ENCODE results near the gene CRISPLD2. TPM values are rescaled to one million over a fixed set of nuclear protein-coding genes. Genes with fewer than 3 reads are reported as not detected.
A peak's percentile ranks its signal among the peaks of the same experiment; 100 is the strongest.

Gene CRISPLD2
- total RNA-seq, 2 donors from 2014 or later: 259 to 311 TPM

DNA sequence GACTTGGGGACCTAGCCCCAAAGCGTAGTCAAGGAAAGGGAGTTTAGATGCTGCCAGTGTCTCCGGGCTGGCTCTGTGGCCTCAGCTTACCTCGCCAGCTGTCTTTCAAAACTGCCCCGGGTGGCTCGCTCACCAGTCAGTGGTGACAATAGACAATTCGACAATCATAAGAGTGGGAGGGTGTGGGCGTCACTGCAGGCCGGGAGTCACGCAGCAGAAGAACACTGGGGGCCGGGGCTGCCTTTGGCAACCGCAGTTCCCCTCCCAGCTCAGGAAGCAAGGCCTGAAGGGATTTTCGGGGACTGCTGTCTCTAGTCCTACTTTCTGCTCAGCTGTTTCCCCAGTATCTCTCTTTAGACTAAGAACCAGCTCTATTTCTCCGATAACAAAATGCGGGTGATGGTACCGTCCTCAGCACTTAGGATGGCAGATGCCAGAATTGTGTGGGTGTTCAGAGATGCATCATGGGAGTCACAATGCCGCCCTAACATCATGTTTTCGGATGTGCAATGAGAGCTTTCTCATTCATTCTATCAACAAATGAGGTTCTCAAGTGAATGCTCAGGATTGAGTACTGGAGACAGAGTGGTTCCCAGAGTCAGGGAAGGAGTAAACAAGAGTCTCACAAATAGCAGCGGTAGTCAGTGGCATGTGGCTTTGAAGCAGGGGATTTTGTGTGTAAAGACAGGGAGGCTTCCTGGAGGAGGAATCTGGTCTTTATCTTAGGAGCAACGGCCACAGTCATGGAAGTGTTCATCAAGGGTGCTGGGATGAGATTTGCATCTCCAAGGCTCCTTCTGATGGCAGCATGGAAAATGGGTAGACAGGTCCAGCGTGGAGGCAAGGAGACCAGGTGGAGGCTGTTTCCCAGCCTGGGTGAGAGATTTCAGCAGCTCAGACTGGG is 98.5 kb downstream of the CRISPLD2 start:
- no peak for DNase-seq (ENCODE audit: low spot score)
- intact Hi-C loops (cut with DNase I): loop anchor here in 1 of 2 donors (2.0 kb wide), 1 partner anchor 51 kb away; no protein-coding TSS in a partner anchor

DNA sequence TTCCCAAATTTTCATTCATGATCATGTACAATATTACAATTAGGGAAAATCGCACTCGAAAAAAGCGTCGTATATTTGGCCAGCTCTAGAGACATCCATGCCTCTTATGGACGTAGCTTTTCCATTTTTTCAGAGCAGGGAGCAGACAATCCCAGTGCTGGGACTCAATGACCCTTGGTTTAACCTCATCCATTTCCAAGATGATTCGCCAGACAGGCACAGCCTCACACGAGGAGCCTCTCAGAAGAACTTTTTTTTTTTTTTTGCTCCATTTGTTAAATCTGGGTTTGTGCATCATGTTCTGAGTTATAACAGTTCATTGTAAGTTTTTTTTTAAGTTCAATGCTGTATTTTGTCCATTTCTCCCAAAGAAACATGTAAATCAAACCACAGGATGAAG is 99.5 kb downstream of the CRISPLD2 start:
- intact Hi-C loops (cut with DNase I): loop anchor here in 1 of 2 donors (2.0 kb wide), 1 partner anchor 50 kb away; no protein-coding TSS in a partner anchor
- DNase-seq (ENCODE audit: low spot score): no peak

DNA sequence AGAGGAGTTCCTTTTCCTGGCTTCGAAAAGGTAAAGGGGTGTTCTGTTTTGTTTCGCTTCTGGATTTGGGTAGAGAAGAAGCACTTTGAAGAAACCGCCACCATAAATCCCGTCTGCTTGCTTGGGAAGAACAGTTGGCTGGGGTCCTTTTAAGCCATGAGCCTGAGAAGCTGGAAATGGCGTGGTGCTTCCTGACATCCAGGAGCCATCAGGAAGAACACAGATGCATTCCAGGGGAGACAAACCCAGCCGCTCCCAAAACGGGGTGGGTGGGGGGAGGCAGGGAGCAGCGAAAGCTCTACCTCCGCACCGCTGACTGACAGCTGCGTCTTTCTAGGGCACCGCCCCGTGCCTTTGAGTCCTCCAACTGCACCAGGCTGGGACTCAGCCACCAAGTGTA is 99.9 kb downstream of the CRISPLD2 start:
- intact Hi-C loops (cut with DNase I): loop anchor here in 1 of 2 donors (2.0 kb wide), 1 partner anchor 49 kb away; no protein-coding TSS in a partner anchor

DNA sequence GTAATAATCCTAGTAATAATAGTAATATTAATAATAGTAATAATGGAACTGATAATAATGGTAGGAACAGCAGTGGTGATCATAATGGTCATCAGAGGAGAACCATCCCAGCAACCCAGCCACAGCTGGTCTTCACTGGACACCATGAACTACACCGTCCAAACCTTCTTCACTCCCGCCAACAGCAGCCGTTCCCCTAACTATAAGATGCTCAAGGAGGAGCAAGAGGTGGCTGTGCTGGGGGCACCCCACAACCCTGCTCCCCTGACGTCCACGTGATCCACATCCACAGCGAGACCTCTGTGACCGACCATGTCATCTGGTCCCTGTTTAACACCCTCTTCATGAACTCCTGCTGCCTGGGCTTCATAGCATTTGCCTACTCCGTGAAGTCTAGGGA is 100.5 kb downstream of the CRISPLD2 start:
- intact Hi-C loops (cut with DNase I): no loop called here
- no peak for DNase-seq (ENCODE audit: low spot score)

More for the DNA sequence above, 99.9 kb downstream of the CRISPLD2 start:
- DNase-seq (ENCODE audit: low spot score): no peak

DNA sequence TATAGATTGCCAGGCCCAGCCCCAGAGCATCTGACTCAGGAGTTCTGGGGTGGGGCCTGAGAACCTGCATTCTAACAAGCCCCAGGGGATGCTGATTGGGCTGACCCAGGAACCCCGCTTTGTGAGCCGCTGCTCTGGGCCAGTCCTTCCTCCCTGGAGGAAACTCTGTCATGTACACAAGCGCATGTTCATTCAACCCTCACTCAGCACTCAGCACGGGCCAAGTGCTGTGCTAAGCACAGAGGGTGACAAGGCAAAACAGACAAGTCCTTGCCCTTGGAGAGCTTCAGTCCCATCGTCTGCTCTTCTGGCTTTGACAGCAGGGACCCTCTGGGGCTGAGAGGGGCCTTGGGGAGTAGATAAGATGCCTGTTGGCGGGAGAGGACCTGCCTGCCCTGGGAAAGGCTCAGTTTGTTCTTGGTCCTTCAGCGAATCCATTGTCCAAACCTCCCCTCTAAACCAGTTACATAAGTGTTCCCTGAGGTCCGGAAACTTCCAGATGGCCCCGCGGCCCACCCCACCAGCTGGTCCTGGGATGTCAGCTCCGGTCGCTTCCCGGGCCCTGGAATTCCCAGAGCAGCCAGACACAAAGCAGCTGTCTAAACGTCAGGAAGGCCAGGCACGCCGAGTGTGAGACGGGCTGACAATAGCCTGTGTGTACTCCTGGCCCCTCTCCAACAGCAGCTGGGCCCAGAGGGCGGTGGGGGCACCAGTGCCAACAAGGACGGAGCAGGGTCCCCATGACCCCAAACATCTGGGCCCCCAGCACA is 102.8 kb downstream of the CRISPLD2 start:
- DNase-seq (ENCODE audit: low spot score): no peak

DNA sequence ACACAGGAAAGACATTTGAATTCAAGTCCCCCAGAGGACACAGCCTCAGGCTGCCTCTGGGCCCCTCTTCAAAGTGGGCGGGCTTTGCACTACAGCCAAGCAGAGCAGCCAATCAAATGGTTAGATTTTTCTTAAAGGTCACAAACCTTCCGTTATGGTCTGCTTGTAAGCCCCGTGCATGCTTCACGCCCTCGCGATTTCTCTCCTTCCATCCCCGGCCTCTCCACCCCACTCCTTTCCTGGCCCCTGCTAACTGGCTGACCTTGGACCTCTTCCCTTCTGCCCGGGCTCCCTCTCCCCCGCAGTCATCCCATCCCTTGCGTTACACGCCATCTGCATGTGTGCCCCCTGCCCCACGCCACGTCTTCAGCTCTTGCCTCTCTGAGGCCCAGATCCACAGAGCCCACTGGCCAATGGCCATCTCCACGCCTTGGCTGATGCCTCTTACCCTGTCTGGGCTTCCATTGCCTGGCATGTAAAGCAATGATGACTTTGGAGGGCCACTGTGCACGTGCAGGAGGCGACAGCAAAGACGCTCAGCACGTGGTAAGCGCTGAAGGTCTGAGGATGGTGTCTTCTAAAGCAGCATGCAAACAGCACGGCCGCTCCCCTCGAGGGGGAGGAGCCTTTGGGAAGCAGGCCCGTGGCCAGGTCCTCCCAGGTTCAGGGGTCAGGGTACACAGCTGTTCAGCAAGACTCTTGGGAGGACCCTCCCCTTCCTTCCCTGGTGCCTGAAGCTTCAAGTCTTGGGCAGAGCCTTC is 104.7 kb downstream of the CRISPLD2 start:
- no peak for DNase-seq (ENCODE audit: low spot score)
- intact Hi-C loops (cut with DNase I): no loop called here

More for the DNA sequence above, 102.8 kb downstream of the CRISPLD2 start:
- intact Hi-C loops (cut with DNase I): no loop called here

DNA sequence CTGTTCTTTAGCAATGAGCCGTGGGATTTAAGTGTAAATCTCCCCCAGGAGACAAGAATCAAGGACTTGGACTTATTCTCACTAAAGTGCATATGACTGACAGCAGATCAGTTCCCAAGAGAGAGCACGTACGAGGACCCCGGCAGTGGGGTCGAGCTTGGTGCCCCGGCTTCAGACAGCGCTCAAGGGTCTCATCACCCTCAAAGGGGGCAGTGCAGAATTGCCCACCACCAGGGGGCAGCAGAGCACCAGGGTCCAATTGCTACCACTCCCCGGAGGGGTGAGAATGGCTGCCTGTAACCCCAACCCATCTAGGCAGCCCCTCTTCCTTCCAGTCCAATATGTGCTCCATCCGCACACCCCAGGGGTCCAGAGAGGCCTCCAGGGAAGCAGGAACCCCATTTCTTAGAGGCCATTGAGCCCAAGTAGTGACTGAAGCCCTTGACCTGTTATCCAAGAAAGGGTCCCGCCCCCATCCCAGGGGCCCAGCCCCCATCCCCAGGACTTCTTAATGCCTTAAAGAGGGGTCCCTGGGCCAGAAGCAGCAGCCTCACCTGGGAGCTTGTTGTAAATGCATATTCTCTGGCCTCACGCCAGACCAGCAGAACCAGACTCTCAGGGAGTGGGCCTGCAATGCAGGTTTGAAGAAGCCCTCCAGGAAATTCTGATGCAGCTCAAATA is 105.4 kb downstream of the CRISPLD2 start:
- intact Hi-C loops (cut with DNase I): no loop called here
- peak; percentile 86 for DNase-seq (ENCODE audit: low spot score)

DNA sequence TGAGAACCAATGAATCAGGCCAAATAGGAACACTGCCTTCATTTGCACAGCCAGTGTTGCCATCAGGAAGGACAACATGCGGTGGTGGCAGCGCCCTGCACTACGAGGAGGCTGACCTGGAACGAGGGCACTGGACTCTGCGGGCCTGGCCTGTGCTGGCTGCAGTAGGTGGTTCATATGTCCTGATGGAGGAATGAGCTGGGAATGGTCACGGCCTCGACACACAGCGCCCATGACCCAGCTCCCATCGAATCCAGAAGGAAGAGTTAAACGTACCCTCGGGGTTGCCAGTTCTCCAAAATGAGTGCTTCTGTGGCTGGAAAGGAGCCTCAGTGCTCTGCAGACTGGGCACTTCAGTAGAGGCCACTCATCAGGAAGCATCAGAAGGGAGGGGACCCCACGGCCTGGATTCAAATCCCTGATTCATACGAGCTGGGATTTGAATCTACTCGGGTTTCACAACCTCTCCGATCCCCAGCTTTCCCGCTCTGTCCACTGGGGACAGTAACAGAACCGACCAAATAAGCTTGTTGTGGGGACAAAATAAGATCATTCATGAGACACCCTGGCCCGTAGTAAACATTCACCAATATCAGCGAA is 106.1 kb downstream of the CRISPLD2 start:
- intact Hi-C loops (cut with DNase I): no loop called here
- DNase-seq (ENCODE audit: low spot score): no peak

DNA sequence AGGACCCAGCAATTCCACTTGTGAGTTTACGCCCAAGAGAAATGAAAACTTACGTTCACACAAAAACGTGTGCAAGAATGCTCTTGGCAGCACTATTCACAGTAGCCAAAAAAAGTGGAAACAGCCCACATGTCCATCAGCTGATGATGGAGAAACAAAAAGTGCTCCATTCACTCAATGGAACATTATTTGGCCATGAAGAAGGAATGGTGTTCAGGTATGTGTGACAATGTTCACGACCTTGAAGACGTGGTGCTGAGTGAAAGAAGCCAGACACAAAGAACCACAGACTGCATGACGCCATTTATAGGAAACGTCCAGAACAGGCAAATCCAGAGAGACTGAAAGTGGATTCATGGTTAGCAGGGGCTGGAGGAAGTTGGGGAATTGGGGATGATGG is 106.7 kb downstream of the CRISPLD2 start:
- intact Hi-C loops (cut with DNase I): no loop called here
- DNase-seq (ENCODE audit: low spot score): no peak

DNA sequence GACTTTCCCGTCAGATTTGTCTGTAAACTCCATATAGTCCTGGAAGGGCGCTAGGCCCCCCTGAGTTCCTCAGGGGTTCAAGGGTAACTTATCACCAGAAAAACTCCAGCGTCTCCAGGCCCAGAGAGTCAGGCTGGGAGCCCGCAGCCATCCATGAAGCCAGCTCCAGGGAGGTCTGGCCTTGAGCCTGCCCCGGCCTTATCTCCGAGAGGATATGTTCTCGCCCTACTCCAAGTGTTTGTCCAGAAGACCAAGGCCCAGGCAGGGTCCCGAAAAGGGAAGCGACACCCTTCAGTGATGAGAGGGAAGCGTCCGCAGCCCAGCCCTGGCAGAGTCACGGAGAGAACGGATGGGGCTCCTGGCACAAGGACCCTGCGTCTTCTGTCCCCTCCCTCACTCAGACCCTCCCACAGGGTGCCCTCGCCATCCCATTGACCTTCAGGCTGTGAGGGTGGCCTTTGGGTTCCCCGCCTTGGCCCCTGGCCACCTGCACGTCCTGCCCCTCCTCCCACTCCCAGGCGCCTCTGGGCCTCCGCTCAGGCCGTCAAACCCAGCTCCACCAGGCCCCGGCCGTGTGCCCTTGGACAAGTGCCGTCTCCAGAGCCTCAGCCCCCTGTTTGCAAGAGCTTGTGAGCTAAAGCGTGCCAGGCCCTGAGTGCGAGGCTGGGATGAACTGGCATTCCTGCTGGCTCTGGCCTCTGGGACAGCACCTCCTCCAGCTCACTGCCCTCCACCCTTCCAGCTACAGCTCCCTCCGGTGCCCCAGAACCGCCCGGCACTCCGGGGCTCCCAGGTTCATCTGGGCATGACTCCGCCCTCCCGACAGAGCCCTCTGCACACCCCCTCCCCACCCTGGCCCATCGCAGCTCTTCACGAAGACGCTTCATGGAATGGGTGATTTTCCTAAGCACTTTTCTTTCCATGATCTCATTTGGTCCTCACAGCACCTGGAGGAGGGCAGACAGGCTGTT is 108.1 kb downstream of the CRISPLD2 start:
- intact Hi-C loops (cut with DNase I): no loop called here
- DNase-seq (ENCODE audit: low spot score): peak; percentile 84

DNA sequence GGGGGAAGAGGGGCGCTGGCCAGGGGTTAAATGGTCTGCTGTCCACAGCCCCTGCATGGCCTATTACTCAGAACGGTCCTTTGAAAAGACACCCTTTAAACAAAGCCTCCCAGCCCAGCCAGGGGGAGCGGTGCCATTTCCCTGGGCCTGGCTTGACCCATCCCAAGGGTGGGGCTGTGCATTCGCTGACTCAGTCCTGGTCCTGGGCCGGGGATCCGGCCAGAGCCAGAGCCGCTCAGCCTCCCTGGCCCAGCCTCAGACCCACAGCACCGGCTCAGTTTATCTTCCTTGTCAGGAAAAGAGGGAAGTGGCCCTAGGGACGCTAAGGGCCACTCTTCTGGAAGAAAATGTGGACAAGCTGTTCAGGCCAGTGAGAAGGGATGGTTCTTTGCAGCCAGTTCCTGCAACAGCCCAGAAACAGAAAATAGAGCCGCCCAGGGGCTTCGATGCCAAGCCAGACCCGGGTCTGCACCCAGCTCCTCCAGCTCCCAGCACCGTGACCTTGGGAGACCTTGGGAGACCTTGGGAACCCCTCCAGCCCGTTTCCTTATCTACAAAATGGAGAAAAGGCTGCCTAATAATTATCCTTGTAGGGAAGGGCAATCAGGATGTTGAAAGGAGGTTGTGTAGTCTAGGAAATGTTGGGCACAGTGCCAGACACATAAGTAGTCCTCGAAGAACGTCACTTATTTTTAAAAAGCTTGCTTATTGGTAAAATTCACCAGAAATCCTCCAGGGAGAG is 109.1 kb downstream of the CRISPLD2 start:
- intact Hi-C loops (cut with DNase I): no loop called here
- DNase-seq (ENCODE audit: low spot score): peak; percentile 96

DNA sequence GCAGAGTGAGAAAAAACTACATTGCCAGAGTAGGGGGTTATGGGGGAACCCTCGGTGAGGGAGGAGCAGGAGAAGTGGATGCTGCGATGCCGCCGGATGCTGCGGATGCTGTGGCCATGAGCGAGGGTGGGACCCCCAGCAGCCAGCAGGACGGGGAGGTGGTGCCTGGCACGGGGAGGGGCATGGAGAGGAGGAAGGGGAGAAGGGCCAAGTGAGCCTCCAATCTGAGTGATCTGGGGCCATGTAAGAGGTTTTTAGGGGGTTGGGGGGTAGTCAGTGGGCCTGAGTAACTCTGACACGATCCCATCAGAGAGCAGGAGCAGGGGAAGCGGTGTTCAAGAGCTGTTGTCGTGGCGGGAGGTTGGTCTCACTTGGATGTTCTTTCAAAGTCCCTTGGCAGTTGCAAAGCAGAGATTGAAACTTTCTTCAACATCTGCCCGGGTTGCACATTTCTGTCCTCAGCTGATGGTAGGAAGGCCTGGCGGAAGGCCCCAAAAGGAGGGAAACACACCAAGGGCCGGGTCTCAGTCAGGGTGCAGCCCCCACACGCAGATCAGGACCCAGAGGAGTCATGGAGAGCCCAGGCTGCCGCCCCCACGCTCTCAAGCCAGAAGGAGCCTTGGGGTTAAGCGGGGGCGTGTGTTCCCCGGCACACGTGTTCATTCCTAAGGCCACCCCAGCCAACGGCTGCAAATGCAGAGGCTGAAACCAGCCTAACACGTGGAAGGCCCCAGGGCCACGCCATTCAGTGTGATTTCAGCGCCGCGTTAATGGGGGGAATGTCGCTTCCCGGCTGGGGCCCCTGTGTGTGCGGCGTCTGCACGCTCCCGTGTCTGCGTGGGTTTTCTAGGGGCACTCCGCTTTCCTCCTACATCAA is 109.9 kb downstream of the CRISPLD2 start:
- no peak for DNase-seq (ENCODE audit: low spot score)
- intact Hi-C loops (cut with DNase I): loop anchor here in 1 of 2 donors (5.0 kb wide), 1 partner anchor 38 kb away; no protein-coding TSS in a partner anchor

DNA sequence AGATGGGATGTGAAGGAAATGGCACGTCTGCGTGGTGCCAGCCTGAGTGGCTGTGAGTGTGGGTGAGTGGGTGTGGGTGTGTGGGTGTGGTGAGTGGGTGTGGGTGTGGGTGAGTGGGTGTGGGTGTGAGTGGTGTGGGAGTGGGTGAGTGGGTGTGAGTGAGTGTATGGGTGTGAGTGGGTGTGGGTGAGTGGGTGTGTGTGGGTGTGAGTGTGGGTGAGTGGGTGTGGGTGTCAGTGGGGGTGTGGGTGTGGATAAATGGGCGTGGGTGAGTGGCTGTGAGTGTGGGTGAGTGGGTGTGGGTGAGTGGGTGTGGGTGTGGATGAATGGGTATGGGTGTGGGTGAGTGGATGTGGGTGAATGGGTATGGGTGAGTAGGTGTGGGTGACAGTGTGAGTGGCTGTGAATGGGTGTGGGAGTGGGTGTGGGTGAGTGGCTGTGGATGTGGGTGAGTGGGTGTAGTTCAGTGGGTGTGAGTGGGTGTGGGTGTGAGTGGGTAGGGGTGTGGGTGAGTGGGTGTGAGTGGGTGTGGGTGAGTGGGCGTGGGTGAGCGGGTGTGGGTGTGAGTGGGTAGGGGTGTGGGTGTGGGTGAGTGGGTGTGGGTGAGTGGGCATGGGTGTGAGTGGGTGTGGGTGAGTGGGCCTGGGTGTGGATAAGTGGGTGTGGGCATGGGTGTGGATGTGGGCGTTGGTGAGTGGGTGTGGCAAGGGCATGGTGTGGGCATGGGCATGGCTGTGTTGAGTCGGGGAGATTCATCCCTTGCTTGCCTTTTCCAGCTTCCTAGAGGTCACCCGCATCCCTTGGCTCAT is 110.7 kb downstream of the CRISPLD2 start:
- DNase-seq (ENCODE audit: low spot score): no peak
- intact Hi-C loops (cut with DNase I): loop anchor here in 1 of 2 donors (5.0 kb wide), 1 partner anchor 37 kb away; no protein-coding TSS in a partner anchor

DNA sequence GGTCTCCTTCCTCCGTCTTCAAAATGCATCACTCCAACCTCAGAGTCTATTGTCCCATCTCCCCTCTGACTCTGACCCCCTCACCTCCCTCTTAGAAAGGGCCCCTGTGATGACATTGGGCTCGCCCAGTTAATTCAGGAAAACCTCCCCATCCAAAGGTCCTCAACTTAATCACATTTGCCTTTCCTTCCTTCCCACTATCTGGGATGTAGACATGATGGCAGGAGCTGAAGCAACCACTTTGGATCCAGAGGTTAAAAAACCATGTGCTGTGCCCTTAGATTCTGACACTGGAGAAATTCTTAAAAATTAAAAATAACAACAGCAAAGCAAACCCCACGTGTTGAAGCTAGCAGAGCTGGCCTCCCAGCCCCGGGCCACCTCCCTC is 111.3 kb downstream of the CRISPLD2 start:
- no peak for DNase-seq (ENCODE audit: low spot score)
- intact Hi-C loops (cut with DNase I): loop anchor here in 1 of 2 donors (5.0 kb wide), 1 partner anchor 36 kb away; no protein-coding TSS in a partner anchor

DNA sequence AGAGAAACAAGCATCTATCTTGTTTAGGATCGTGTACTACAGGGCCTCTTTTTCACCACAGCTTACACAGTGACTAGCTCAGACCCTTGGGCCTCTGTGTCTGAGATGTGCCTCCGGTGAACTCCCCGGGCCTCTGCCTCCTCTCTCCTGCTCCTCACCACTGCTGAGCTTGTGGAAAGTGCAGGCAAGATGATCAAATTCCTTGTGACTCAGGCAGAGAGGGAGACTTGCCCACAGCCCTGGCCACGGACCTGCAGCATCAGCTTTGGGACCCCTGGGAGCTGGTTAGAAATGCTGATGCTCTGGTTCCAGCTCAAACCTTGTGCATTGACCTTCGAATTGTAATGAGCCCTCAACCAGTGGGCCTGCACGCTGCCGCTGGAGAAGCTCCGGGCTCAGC is 111.7 kb downstream of the CRISPLD2 start:
- no peak for DNase-seq (ENCODE audit: low spot score)
- intact Hi-C loops (cut with DNase I): loop anchor here in 1 of 2 donors (5.0 kb wide), 1 partner anchor 36 kb away; no protein-coding TSS in a partner anchor
